Osteocyte (in vitro differentiated cells): ENCODE results near the gene TRIM2. TPM values are rescaled to one million over a fixed set of nuclear protein-coding genes. Genes with fewer than 3 reads are reported as not detected.

Source experiments
- DNase-seq: peaks from one replicate; pipeline ENCODE4 v3.0.0; 2021; ENCODE audit warnings: mixed read lengths; ENCODE audit not compliant: unreplicated experiment; ENCODE audit errors: extremely low spot score
- H3K27ac Mint-ChIP-seq: one replicate; pipeline ENCODE4 v1.8.0; 2021; ENCODE audit warnings: mild to moderate bottlenecking, mixed read lengths; ENCODE audit not compliant: unreplicated experiment
- H3K27me3 Mint-ChIP-seq: one replicate; pipeline ENCODE4 v1.8.0; 2021; ENCODE audit warnings: mixed read lengths; ENCODE audit not compliant: unreplicated experiment
- H3K36me3 Mint-ChIP-seq: one replicate; pipeline ENCODE4 v1.8.0; 2021; ENCODE audit warnings: mixed read lengths; ENCODE audit not compliant: unreplicated experiment
- H3K4me1 Mint-ChIP-seq: one replicate; pipeline ENCODE4 v1.8.0; 2021; ENCODE audit warnings: mixed read lengths; ENCODE audit not compliant: unreplicated experiment
- H3K4me3 Mint-ChIP-seq: one replicate; pipeline ENCODE4 v1.8.0; 2021; ENCODE audit warnings: mild to moderate bottlenecking, moderate library complexity, mixed read lengths; ENCODE audit not compliant: unreplicated experiment
- H3K9me3 Mint-ChIP-seq: one replicate; pipeline ENCODE4 v1.8.0; 2021; ENCODE audit warnings: mixed read lengths; ENCODE audit not compliant: unreplicated experiment
- CTCF ChIP-seq: fragments of 200-600 bp; sonication (generic); IDR thresholded peaks from 2 replicates; pipeline ENCODE4 v1.5.0; 2021; ENCODE audit warnings: antibody characterized with exemption, mild to moderate bottlenecking, moderate library complexity
- total RNA-seq: library from RNA; stranded (reverse); gene quantifications from 2 replicates; pipeline ENCODE4 v1.2.1, GENCODE V29; 2021

The TRIM2 gene
- total RNA-seq, 1 donor from 2014 or later: 34.0 TPM

DNA sequence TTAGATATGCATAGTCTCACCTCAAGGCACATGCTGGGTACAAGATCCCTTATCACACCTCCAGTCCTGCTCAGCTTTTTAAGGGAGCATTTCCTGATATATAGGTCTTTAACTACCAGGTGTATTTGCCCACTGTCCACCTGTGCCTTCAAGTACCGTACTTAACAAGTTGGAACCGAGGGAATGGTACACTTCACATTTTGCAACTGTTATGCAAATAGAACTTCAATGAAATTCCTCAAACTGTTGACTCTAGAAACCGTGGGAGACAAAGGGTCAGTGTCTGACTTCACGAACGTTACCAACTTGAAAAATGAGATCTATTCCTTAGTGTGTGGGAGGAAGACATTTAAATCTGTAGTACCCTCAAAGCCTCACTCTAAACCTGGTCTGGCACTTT lies 5.2 kb downstream of the TRIM2 start:
- TF ChIP-seq CTCF: no peak
- Mint-ChIP-seq H3K27ac (no peak overlapping the region), H3K4me1 (peaks cover 13% of the 10 kb centered on the region), H3K4me3 (no peak overlapping the region), H3K9me3 (no peaks in the 10 kb centered on the region), H3K36me3 (no peaks in the 10 kb centered on the region), H3K27me3 (no peaks in the 10 kb centered on the region)
- DNase-seq: no peak

DNA sequence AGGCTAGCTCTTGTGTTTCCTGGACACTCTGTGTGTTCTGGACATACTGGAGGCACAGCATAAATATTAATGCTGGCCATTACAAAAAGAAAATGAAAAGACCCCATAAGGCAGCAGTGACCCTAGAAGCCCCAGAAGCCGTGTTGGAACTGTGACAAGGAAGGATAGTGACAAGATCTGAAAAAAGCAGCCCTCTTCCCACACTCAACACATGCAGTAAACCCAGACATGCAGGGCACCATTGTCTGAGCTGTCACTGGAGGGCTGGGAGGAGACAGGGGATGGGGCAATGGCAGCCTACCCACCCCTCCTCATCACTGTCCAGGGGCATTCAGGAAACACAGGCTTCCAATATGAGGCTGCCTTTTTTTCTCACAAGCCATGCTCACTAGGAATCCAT lies 6.5 kb downstream of the TRIM2 start:
- no peak for TF ChIP-seq CTCF
- Mint-ChIP-seq H3K36me3 (no peaks in the 10 kb centered on the region), H3K4me1 (no peaks in the 10 kb centered on the region), H3K4me3 (no peak overlapping the region), H3K9me3 (no peaks in the 10 kb centered on the region), H3K27me3 (no peaks in the 10 kb centered on the region), H3K27ac (no peak overlapping the region)
- DNase-seq: no peak

GRCh38 chr4:153211986-153212728 lies 7.9 kb downstream of the TRIM2 start:
- no peak for DNase-seq
- Mint-ChIP-seq H3K9me3 (no peaks in the 10 kb centered on the region), H3K4me3 (no peak overlapping the region), H3K36me3 (no peaks in the 10 kb centered on the region), H3K4me1 (no peaks in the 10 kb centered on the region), H3K27ac (no peak overlapping the region), H3K27me3 (peaks cover 2% of the 10 kb centered on the region)
- TF ChIP-seq CTCF: no peak

DNA sequence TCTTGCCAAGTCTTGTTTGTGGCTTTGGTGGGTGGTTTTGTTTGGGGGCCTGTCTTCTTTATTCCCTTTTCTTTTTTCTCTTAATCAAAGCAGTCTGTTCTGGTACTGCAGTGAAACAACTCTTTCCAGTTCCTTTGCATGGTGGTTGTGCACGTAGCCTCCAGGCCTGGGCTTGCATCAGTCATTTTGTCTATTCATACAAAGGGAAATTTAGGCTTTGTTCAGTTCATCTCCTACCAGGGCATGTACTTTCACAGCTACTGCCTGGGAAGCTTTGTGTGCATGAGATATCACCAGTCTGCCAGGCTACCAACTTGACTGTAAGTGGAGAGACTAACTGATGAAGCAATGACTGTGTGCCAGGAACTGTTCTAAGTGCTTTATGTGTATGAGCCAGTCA lies 8.5 kb downstream of the TRIM2 start:
- no peak overlapping the region for H3K27ac Mint-ChIP-seq
- H3K27me3 Mint-ChIP-seq: peaks cover 7% of the 10 kb centered on the region
- no peak for TF ChIP-seq CTCF
- DNase-seq: no peak
- no peaks in the 10 kb centered on the region for H3K9me3 Mint-ChIP-seq
- H3K36me3 Mint-ChIP-seq: no peaks in the 10 kb centered on the region
- no peaks in the 10 kb centered on the region for H3K4me1 Mint-ChIP-seq
- no peak overlapping the region for H3K4me3 Mint-ChIP-seq

DNA sequence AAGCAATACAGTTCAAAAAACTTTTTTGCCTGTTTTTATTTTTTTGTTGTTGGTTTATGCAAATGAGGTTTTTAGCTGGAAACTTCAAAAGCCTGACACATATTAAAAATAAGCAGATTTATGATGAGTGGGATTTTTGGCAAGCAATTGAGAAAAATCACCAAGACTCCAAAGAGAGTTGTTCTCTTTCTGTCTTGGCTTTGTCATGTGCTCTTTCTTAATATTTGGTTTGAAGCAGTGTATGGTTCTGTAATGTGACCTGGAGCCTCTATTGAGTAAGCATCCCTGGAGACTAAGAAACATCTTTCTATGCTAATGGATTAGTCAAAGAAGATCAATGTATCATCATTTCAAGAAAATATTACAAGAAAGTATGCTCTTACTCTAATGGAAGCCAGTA lies 11.7 kb downstream of the TRIM2 start:
- no peak overlapping the region for H3K4me3 Mint-ChIP-seq
- no peak for TF ChIP-seq CTCF
- no peak overlapping the region for H3K27ac Mint-ChIP-seq
- DNase-seq: no peak
- no peaks in the 10 kb centered on the region for H3K4me1 Mint-ChIP-seq
- peaks cover 7% of the 10 kb centered on the region for H3K27me3 Mint-ChIP-seq
- H3K9me3 Mint-ChIP-seq: no peaks in the 10 kb centered on the region
- H3K36me3 Mint-ChIP-seq: no peaks in the 10 kb centered on the region
